Kasumi-1 (cell line): ENCODE measurements around the gene IGF2BP3.
"Not testable (repeated sequence)": the region's sequence is repeated elsewhere in the genome, so short reads cannot be mapped to it uniquely, and the experiment has no call there.

ENCODE experiments used
- DNase-seq, 2 experiments: peaks; one replicate each; lab custom pipeline; 2025; lab: John Stamatoyannopoulos, UW

The IGF2BP3 gene

GRCh38 chr7:23422384-23422783, 47.9 kb downstream of the IGF2BP3 start:
- no peak for DNase-seq

GRCh38 chr7:23419845-23420244, 50.4 kb downstream of the IGF2BP3 start:
- no peak for DNase-seq

- DNase-seq = no peak
Measured at GRCh38 chr7:23419160-23419559, 51.1 kb downstream of the IGF2BP3 start.

GRCh38 chr7:23418046-23418445, 52.2 kb downstream of the IGF2BP3 start:
- DNase-seq = no peak

- DNase-seq = no peak
Measured at GRCh38 chr7:23415198-23415597, 55.1 kb downstream of the IGF2BP3 start.

- DNase-seq = peak; percentile 36 to 49
Measured at GRCh38 chr7:23410446-23411183, 59.7 kb downstream of the IGF2BP3 start.

- DNase-seq = not testable (repeated sequence)
Measured at GRCh38 chr7:23406564-23406963, 63.7 kb downstream of the IGF2BP3 start.

- DNase-seq = no peak
Measured at GRCh38 chr7:23405240-23405618, 65.1 kb downstream of the IGF2BP3 start.

- DNase-seq = no peak
Measured at GRCh38 chr7:23404546-23405239, 65.6 kb downstream of the IGF2BP3 start.

- no peak for DNase-seq
Measured at GRCh38 chr7:23403970-23404369, 66.3 kb downstream of the IGF2BP3 start.

GRCh38 chr7:23398090-23398489, 72.2 kb downstream of the IGF2BP3 start:
- DNase-seq = not testable (repeated sequence)

GRCh38 chr7:23397241-23397640, 73.0 kb downstream of the IGF2BP3 start:
- no peak for DNase-seq

GRCh38 chr7:23396222-23397015, 73.9 kb downstream of the IGF2BP3 start:
- no peak for DNase-seq

- no peak for DNase-seq
Measured at GRCh38 chr7:23394488-23395171, 75.7 kb downstream of the IGF2BP3 start.

GRCh38 chr7:23393636-23394035, 76.7 kb downstream of the IGF2BP3 start:
- no peak for DNase-seq

GRCh38 chr7:23389701-23390100, 80.6 kb downstream of the IGF2BP3 start:
- DNase-seq = no peak

GRCh38 chr7:23387583-23387982, 82.7 kb downstream of the IGF2BP3 start:
- no peak for DNase-seq

- no peak for DNase-seq
Measured at GRCh38 chr7:23385140-23385539, 85.2 kb downstream of the IGF2BP3 start.

GRCh38 chr7:23383225-23383624, 87.1 kb downstream of the IGF2BP3 start:
- DNase-seq = no peak

GRCh38 chr7:23380961-23381360, 89.3 kb downstream of the IGF2BP3 start:
- DNase-seq = no peak

- DNase-seq = no peak
Measured at GRCh38 chr7:23380556-23380955, 89.7 kb downstream of the IGF2BP3 start.

- no peak for DNase-seq
Measured at GRCh38 chr7:23378996-23379395, 91.3 kb downstream of the IGF2BP3 start.
